ENCODE results near the gene FBN2.

FBN2 gene

DNA sequence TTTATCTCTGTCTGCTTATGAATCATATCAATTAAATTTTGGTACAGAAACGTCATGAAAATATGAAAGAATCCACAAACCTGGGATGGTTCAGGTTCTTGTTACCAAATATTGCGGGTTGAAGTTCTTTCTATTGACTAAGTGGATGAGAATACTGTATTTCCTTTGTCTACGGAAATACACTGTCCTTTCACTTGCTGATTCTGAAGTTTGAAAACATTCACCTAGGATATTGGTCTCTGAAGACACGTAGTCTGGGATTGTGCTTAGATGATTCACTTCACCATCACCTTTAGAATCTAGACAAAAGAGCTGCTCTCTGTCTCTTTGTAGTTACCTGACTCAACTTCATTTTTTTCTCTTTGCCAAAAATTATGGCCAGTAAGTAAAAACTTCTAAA is 222.4 kb downstream of the FBN2 start:
- Mint-ChIP-seq H3K4me3 (no peak overlapping the region), H3K36me3 (ENCODE audit: low read depth) (peaks cover 83% of the 10 kb centered on the region), H3K9me3 (no peaks in the 10 kb centered on the region), H3K27ac (no peak overlapping the region), H3K4me1 (peaks cover 14% of the 10 kb centered on the region), H3K27me3 (ENCODE audit: low read depth, poor library complexity) (no peaks in the 10 kb centered on the region)
- DNase-seq: no peak
- TF ChIP-seq, protein P1, sequence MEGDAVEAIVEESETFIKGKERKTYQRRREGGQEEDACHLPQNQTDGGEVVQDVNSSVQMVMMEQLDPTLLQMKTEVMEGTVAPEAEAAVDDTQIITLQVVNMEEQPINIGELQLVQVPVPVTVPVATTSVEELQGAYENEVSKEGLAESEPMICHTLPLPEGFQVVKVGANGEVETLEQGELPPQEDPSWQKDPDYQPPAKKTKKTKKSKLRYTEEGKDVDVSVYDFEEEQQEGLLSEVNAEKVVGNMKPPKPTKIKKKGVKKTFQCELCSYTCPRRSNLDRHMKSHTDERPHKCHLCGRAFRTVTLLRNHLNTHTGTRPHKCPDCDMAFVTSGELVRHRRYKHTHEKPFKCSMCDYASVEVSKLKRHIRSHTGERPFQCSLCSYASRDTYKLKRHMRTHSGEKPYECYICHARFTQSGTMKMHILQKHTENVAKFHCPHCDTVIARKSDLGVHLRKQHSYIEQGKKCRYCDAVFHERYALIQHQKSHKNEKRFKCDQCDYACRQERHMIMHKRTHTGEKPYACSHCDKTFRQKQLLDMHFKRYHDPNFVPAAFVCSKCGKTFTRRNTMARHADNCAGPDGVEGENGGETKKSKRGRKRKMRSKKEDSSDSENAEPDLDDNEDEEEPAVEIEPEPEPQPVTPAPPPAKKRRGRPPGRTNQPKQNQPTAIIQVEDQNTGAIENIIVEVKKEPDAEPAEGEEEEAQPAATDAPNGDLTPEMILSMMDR (IDR thresholded peaks at IDR 0.05): no peak

DNA sequence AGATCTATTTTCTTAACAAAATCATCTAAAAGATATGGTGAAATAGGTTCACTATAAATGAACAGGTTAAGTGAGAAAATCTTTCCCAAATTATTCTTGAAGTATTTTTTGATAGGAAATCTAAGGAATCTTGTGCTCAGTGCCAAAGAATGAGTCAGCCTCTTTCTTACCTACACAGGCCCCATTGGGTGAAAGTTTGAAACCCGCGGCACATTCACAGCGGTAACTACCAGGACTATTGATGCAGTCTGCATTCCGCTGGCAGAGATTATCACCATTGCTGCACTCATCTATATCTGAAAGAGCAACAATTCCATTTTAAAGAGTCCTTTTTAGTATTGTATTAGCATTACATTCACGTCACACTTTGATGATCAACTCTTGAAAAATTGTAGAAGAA is 232.7 kb downstream of the FBN2 start:
- Mint-ChIP-seq H3K27ac (no peak overlapping the region), H3K27me3 (ENCODE audit: low read depth, poor library complexity) (no peaks in the 10 kb centered on the region), H3K4me3 (no peak overlapping the region), H3K36me3 (ENCODE audit: low read depth) (peaks cover 84% of the 10 kb centered on the region), H3K4me1 (no peaks in the 10 kb centered on the region), H3K9me3 (peaks cover 15% of the 10 kb centered on the region)
- TF ChIP-seq, protein P1 (IDR thresholded peaks at IDR 0.05): no peak
- no peak for DNase-seq

- H3K36me3 Mint-ChIP-seq (ENCODE audit: low read depth): peaks cover 87% of the 10 kb centered on the region
- TF ChIP-seq, protein P1 (IDR thresholded peaks at IDR 0.05): no peak
- no peak overlapping the region for H3K27ac Mint-ChIP-seq
- H3K9me3 Mint-ChIP-seq: peaks cover 21% of the 10 kb centered on the region
- no peaks in the 10 kb centered on the region for H3K27me3 Mint-ChIP-seq (ENCODE audit: low read depth, poor library complexity)
- DNase-seq: no peak
- no peaks in the 10 kb centered on the region for H3K4me1 Mint-ChIP-seq
- no peak overlapping the region for H3K4me3 Mint-ChIP-seq
Observed at GRCh38 chr5:128304791-128305190, 233.3 kb downstream of the FBN2 start.

DNA sequence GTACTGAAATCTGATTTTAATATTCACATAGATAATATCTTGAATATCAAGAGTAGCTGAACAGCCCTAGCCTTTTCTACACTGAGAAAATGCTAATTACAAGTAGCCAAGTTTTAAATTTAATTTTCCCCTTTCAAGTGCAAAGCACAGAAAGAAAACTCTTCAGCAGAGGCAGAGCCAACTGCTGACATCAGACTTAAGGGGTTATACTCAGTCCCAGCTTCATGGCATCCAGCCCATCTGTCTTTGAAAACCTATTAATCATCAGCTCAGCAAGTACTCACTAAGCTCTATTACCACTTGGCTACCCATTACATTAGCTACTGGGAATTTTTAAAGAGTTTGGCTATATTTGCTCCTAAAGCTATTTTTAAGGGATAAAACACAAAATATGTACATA is 234.0 kb downstream of the FBN2 start:
- Mint-ChIP-seq H3K4me3 (no peak overlapping the region), H3K4me1 (no peaks in the 10 kb centered on the region), H3K36me3 (ENCODE audit: low read depth) (peaks cover 91% of the 10 kb centered on the region), H3K27me3 (ENCODE audit: low read depth, poor library complexity) (no peaks in the 10 kb centered on the region), H3K27ac (no peak overlapping the region), H3K9me3 (peaks cover 26% of the 10 kb centered on the region)
- DNase-seq: no peak
- TF ChIP-seq, protein P1 (IDR thresholded peaks at IDR 0.05): no peak

- H3K4me3 Mint-ChIP-seq: no peak overlapping the region
- peaks cover 30% of the 10 kb centered on the region for H3K9me3 Mint-ChIP-seq
- TF ChIP-seq, protein P1 (IDR thresholded peaks at IDR 0.05): no peak
- no peaks in the 10 kb centered on the region for H3K4me1 Mint-ChIP-seq
- DNase-seq: no peak
- peaks cover 91% of the 10 kb centered on the region for H3K36me3 Mint-ChIP-seq (ENCODE audit: low read depth)
- H3K27me3 Mint-ChIP-seq (ENCODE audit: low read depth, poor library complexity): no peaks in the 10 kb centered on the region
- no peak overlapping the region for H3K27ac Mint-ChIP-seq
Observed at GRCh38 chr5:128303593-128303992, 234.5 kb downstream of the FBN2 start.

DNA sequence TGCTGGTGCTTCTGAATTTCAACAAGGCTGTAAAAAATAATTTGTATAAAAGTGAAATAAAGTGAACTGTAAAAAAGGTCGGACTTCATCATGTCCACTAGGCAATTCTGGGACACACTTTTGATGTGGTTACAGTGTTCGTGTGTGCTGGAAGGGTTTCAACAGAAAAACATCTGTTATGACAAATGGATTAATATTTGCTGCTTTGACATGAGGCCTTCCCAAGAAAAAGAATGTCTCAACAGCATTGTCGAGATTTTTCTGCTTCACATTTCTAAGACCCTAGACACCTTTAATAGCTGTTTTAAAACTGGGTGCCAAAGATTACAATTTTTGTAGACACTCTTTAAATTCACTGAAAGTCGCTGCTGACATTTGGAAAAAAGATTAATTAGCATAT is 237.9 kb downstream of the FBN2 start:
- Mint-ChIP-seq H3K9me3 (peaks cover 43% of the 10 kb centered on the region), H3K4me3 (no peak overlapping the region), H3K27me3 (ENCODE audit: low read depth, poor library complexity) (no peaks in the 10 kb centered on the region), H3K27ac (no peak overlapping the region), H3K36me3 (ENCODE audit: low read depth) (peaks cover 81% of the 10 kb centered on the region), H3K4me1 (no peaks in the 10 kb centered on the region)
- TF ChIP-seq, protein P1 (IDR thresholded peaks at IDR 0.05): no peak
- no peak for DNase-seq

All from nephron progenitor cell (in vitro differentiated cells).